Hematopoietic multipotent progenitor cell treated with erythropoietin and hydrocortisone succinate and interleukin-3 and kit ligand, for 17 days (in vitro differentiated cells): Measurements from ENCODE around the gene SGO2.
"Not testable (repeated sequence)": the region's sequence is repeated elsewhere in the genome, so short reads cannot be mapped to it uniquely, and the experiment has no call there.

ENCODE experiments used
- DNase-seq: peaks from one replicate; pipeline ENCODE4 v3.0.0-alpha.2; 2015; ENCODE audit warnings: low spot score

Gene SGO2

DNA sequence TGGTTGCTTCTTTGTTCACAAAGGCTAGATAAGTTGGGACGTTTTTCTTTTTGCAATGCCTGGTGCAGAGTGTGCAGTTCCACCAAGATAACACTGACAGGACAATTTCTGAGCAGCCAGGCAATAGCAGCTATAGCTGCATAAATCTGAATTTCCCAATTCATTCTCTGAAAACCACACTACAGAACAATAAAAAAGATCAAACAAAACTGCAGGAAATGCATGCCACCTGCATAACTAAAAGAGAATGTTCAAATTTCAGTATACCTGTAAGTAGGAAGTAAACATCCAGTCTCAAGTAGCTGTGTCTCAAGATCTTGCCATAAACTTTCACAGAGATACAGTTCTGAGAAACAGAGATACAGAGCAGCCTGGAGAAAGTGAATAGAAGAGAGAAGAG is 10.9 kb upstream of the SGO2 start:
- no peak for DNase-seq

DNA sequence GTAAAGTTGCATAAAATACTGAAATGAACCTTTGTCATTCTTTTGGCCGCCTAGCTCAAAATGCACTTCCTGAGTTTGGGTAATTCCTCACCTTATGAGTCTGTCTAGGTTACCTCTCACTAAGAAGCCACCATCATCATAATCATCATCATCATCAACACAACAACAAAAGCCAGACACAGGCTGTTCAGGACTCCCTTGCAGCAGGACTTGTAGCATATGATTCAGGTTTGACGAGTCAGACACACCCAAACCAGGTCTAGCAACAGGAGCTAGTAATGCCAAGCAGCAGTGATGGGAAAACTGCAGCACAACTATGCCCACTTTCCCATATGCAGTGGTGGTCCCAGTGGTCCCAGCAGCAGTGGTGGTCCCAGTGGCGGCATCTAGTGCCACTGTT is 2.8 kb upstream of the SGO2 start:
- no peak for DNase-seq

DNA sequence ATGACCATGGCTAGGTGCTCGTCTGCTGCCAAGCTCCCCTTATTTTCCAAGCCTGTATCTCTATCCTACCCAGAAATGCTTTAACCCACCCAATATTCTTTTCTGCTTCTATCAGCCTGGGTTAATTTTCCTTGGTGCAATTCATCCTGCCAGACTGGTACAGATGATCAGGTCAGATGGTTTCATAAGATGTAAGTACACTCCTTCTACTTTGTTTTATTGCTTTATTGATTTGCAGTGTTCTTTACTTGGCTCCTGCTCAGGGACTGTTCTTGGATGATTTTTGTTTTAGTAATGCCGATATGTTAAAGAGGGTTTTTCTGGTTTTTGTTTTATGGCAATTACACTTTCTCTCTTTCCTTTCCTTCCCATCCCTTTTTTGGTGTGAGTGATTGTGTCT is 2.4 kb upstream of the SGO2 start:
- DNase-seq = no peak

DNA sequence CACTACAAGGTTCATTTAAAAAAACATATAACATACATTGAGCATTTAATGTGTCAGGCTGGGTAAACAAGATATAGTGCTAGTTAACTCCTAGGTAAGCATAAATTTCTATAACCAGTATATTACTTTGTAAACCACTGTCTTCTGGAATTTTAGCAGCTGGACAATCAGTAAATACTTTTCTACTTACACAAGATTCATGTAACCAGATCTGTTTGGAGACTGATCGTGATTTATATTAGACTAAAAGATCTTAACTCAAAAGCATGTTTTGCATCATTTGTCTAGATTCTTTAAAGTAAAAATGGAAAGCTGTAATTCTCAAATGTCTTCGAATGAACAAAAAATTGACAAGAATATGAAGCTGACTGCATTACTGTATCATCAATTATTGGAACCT is 941 bp upstream of the SGO2 start:
- no peak for DNase-seq

DNA sequence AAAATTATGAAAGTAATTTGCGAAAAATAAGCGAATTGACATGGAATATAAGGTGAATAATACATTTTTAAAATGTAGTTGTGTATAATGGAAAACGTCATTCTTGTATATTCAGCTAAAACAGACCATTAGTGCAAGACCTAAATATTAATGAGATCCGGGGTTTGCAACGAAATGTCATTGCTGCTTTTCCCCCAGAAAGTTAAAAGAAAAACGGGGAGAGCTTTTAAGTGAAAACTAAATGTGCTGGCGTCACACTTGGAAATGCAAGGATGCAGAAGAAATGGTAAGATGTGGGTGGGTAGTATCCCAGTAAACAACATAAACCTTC is 491 bp upstream of the SGO2 start:
- DNase-seq = no peak

DNA sequence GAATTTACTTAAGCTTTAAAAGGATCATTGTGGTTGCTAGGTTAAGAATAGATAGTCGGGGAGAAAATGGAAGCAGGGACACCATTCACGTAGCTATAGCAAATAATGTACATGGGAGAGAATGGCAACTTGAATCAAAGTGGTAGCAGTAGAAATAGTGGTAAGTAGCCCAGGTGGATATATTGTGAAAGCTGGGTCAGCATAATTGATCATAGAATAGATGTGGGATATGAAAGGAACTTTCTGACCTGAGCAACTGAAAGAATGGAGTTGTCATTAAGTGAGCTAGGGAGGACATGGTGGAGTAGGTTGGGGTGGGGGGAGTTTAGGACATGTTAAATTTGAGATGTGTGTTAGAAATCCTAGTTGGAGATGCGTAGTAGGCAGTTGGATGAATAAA is 2.2 kb downstream of the SGO2 start:
- DNase-seq = no peak

DNA sequence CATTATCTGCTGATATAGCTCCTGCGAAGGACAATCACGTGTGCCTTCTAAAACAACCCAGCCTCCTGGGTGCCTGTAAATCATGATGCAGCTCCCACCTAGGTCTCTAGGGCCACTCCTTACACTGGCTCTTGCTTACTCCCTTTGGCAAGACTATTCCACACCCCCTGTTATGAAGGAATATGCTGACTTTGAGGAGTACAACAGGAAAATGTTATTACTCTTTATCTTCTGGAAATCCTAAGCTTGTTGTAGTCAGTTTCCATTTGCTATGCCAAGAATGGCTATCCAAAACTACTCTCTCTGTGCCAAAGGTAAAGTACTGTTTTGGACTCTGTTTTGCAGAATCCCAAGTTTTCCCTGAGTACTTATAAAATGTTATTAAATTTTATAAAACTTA is 7.7 kb downstream of the SGO2 start:
- DNase-seq = no peak

DNA sequence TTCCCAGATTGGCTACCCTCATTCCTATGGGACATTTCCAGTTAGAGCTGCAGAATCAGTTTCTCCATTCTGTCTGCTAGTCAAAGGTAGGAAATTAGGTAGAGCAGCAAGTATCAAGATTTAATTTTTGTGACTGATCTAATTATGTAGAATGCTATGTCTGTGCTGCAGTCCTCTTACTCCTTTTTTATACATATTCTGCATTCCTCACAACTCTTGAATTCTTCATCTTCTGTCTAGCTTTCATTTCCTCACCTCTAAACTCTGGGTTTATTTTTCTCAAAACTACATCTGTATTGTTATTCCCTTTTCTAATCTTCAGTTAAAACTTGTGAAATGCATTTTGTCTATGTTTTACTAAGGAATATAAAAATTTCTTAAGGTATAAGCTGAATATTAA is 8.6 kb downstream of the SGO2 start:
- DNase-seq = no peak

DNA sequence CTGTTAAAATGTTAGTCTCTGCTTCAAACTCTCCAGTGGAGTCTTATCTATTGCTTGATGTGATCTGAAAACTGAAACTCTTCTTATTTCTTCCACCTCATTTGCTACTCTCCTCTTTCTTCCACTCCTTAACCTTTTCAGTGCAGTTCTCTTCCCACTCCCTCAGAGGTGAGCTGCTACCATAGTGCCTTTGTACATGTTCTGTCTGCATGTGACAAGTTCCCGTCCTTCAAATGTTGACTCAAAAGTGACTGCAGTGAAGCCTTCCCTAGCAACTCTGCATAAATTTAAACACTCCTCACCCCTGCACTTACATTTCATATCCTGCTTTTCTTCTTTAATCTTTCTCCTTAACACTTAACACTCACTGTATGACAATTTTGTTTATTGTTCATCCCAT is 12.1 kb downstream of the SGO2 start:
- no peak for DNase-seq

DNA sequence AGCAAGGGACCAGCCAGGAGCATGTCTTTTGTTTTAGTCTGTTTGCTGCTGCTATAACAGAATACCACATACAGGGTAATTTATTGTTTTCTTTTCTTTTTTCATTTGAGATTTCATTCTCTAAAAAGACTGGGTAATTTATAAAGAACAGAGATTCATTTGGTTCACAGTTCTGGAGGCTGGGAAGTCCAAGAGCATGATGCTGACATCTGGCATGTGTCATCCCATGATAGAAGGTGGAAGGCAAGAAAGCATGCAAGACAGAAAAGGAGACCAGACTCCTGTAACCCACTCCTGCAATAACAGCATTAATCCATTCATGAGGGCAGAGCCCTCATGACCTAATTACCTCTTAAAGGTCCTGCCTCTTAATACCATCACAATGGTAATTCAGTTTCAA is 14.8 kb downstream of the SGO2 start:
- DNase-seq = no peak

DNA sequence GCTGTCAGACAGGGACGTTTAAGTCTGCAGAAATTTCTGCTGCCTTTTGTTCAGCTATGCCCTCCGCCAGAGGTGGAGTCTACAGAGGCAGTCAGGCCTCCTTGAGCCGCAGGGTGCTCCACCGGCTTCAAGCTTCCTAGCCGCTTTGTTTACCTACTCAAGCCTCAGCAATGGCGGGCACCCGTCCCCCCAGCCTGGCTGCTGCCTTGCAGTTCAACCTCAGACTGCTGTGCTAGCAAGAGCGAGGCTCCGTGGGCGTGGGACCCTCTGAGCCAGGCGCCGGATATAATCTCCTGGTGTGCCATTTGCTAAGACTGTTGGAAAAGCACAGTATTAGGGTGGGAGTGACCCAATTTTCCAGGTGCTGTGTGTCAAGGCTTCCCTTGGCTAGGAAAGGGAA is 40.6 kb downstream of the SGO2 start:
- DNase-seq = not testable (repeated sequence)

DNA sequence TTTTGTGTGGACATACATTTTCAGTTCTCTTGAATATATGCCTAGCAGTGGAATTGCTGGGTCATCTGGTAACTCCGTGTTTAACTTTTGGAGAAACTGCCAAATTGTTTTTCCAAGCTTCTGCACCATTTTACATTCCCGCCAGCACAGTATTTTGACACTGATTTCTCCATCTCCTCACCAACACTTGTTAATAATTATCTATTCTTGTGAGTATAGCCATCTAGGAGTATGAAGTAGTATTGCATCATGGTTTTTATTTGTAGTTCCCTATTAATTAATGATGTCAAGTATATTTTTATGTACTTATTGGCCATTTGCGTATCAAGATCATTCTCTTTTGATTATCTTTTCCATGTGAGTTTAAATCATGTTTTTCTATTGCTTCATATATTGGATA is 41.9 kb downstream of the SGO2 start:
- DNase-seq = no peak

DNA sequence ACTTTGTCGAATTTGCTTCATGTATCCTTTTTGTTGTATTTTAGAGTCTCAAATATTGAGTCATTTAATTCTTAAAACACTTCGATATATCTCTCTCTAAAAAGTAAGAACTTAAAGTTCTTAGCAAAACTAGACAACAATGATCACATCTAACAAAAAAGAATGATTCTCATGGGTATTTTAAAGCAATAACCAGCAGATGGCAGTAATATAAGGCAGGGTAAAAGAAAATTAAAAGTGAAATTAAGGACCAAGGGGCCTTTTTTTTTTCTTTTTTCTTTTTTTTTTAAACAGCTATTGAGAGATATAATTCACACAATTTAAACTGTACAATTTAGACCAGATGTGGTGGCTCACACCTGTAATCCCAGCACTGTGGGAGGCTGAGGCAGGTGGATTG is 50.0 kb downstream of the SGO2 start:
- no peak for DNase-seq

DNA sequence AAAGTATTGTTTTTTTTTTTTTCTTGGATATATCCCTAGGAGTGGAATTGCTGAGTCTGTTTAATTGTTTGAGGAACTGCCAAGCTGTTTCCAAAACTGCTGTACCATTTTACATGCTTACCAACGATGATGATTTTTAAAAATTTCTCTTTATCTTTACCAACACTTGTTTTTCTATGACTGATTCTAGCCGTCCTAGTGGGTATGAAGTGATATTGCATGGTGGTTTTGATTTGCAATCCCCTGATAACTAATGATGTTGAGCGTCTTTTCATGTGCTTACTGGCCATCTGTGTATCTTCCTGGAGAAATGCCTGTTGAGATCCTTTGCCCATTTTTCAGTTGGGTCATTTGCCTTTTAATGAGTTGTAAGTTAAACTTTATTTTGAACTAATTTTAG is 51.0 kb downstream of the SGO2 start:
- DNase-seq = no peak

DNA sequence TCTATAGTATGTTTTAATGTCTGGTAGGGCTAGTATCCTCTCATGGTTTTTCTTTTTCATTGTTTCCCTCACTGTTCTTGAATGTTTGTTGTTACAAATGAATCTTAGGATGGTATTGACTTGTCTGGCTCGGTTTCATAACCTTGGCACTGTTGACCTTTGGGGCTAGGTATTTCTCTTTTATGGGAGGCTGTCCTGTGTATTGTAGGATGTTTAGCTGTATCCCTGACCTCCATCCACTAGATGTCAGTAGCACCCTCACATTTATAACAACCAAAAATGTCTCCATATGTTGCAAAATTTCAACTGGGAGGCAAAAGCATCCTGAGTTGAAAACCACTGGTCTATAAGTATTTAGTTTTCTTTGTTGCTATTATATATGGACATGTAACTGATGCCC is 52.8 kb downstream of the SGO2 start:
- no peak for DNase-seq

DNA sequence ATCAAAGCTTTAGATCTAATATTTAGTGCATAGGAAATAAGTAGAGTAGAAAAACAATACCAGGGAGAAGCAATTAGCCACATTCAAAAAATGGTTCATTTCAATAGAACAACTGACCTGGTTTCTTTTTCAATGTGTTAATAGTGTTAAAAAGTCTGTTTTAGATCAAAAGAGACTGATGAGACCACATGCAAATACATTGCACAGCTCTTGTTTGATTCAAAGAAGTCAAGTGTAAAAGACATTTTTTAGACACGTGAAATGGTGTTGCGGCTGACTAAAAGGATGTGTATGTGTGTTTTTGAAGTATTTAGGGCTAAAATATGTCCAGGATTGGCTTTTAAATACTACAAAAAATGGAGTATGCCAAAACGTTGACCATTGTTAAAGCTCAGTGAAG is 58.6 kb downstream of the SGO2 start:
- DNase-seq = no peak

DNA sequence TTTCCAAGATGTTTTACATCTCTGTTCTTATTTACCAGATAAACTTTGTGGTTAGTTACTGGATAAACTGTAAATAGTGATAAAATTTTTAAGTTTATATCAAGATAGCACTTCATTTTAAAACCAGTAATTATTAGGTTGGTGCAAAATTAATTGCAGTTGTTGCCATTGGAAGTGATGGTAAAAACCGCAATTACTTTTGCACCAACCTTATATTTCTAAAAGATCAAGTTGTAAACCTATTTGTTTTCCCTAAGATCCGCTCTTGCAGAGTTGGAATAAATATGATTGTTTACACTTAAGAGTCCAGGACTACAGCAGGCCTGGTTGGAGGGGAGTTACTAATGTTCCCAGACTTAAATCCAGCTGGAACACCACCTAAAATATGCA is 59.3 kb downstream of the SGO2 start:
- peak; percentile 7 for DNase-seq

DNA sequence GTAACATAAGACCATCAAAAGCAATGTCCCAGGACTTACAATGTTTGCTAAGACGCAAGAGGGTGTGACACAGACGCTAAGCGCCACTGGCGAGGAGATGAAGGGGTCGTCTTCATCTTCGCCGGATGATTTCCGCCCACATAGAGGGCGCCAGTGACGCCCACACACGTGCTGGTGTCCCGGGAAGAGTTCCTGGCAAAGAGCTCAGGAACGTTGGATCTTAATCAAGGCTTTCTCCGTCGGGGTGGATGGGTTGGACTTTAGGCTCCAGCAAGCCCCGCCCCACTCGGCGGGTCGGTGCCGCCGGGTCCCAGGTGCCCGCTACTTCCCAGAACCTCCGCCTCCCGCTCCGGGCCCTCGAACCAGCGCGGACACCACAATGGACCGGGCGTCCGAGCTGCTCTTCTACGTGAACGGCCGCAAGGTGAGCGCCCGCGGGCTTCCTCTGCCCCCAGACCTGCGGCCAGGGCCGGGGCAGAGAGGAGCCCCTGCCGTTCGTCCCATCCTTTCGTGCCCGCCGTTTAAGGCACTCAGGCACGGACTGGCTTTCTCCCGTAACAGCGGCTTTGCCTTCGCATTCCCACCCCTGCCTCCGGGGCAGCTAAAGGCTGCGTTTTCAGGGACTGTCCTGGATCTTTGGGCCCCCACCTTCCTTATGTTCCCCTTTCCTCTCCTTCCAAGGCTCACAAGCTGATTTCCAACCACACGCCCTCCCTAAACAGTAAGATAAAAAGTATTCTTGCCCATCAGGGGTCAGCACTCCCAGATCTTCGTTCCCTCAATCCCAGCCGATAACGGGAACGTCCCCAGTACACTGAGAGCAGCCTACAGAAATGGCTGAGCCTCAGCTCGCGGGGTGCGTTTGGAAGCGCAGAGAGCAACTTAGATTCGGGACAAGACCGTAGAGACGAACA is 60.0 kb downstream of the SGO2 start, which contains the start of gene AOX1:
Gene AOX1 (plus strand): TSS at position 285 of the 914 bp plus-strand sequence. CDS start 95 bp downstream, at position 380.
- DNase-seq = peak; percentile 9

DNA sequence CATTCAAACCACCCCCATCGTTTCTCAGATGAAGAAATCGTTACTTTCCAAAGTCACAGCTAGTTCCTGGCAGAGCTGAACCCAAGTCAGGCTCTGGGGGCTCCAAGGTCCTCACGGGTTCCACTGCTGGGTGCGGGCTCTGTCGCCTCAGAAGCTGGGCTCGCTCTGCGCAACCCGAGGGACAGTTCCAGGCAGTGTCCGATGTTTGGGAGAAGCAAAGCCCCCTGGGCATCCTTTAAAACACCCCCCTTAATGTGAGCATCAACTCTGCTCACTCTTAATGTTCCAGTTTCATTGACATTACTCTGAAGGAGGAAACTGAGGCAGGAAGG is 60.6 kb downstream of the SGO2 start:
- no peak for DNase-seq

DNA sequence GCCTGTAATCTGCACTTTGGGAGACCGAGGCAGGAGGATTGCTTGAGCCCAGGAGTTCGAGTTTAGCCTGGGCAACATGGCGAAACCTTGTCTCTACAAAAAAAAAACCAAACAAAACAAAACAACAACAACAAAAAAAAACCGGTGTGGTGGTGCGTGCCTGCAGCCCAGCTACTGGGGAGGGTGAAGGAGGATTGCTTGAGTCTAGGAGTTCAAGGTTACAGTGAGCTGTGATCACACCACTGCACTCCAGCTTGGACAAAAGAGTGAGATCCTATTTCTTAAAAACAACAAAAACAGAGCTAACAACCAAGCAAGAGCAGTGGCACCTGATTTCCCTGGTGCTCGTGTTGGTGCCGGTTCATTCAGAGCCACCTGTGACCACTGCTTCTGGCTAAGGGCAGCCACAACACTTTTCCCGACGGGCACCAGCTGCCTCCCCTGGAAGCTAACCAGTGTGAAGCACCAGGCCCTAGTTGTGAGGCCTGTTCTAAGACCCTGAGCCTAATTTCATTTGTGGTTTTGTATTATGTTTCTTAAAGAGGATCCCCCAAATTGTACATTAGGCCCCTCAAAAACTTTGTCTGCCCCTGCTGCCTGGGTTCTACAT is 61.1 kb downstream of the SGO2 start:
- DNase-seq = no peak

DNA sequence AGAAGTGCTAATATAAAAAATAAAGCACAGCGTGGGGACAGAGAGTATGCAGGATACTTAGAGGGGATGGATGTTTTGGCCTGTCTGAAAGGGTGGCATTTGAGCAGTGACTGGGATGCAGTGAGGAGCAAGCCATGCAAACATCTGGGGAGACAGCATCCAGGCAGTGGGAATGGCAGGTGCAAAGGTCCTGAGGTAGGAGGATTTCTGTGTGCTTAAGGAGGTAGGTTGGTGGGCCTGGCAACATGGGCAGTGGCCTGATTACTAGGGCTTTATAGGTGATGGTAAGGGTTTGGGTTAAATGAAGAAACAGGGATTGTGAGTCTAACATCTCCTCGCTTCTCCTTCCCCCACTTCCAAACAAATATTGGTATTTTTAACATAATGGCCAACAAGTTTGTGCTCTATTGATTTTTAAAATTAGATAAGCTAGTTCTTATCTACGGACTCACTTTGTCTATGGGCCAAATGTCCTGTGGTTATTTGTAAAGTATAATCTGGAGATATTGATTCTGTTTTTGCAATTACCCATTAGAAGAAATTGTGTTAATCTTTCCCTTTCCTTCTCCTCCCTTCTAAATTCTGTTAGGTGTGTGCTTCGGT is 62.2 kb downstream of the SGO2 start:
- no peak for DNase-seq

DNA sequence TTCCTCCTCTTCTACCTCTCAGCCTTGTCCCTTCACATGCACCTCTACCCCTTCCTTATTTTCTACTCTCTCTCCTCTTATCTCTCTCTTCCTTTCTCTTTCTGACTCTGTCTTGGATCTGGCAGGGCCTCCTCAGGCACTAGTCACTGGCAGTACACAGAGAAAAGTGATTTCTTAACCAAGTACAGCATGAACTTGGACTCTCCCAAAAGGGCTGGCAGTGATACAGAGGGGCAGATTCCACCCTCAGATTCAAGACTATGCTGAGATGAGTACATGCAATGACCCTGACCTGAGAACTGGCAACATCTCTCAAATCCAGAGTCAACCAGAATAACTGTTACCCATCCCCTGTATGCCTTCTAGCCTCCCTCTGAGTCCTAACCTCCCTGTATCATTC is 64.1 kb downstream of the SGO2 start:
- no peak for DNase-seq

DNA sequence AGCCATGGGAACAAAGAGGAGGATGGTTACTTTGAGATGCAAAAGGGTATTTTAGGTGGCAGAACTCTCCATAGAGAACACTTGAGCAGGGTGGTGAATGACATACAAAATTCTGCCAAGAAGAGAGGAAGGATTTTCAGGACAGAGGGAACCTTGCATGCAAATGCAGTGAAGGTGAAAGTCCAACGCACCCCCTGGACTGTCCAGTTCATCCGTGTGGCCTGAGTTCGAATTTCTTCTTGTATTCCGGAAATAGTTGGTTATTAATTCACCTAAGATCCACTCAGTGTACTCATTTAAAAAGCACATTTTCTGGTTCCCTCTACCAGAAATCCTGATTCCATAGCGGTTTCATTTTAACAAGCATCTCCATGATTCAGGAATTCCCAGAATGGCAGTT is 65.3 kb downstream of the SGO2 start:
- no peak for DNase-seq
